ENCODE data around the gene TNPO2.

TNPO2 gene

DNA sequence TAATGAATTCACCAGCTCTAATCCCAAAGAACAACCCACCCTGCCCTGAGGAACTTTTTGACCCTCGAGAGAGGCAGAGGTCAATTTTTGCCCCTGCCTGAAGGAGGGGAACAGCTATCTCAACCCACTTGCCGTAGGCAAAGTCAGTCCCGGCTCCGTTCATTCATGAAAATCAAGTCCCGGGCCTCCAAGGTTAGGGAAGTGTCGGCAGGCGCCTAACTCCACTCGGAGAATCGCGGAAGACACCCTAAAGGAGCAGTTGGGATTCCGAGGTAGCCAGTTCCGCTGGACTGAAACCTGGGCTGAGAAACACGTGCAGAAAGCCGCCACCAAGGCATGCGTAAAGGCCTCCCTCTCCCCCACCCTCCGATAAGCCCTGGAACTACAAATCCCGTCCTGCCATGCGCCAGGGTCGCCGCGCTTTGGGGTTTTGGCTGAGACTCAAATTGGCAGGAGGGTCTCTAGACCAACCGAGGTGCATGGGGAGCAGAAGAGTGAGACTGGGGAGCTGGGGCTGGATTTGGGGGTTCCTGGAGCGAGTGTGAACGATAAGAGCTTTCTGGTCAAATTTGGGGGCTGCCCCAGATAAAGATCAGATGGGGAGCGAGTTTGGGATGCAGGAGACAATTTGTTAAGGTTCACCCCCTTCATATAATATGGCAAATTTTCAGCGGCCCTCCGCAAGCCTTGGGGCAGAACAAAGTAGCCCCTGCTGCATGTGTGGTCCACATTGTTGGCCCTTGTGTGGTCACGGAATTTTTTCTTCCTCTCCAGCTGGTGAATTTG is at the start of gene TNPO2:
TSS of gene TNPO2 (minus strand) at position 292 of the 786 bp plus-strand sequence. CDS start 2,955 bp downstream, outside the sequence.
- peak; percentile 52 for DNase-seq

DNA sequence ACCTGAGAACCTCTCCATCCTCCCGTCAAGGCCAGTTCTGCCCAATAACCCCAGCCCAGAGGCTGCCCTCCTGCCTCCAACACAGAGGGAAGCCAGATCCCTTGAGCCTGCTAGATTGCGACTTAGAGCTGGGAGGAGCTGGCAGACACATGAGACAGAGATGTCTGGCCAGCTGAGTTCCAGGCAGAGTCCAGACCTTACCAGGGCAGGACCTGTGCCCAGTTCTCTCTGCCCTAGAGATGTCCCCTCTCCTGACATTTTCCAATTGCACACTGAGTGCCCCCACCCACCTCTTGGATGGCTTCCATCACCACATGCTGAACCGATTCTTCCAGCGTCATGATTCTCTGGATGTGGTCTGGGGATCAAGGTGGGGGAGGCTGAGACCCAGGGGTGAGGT is 48.6 kb upstream of the TNPO2 start:
- no peak for DNase-seq

DNA sequence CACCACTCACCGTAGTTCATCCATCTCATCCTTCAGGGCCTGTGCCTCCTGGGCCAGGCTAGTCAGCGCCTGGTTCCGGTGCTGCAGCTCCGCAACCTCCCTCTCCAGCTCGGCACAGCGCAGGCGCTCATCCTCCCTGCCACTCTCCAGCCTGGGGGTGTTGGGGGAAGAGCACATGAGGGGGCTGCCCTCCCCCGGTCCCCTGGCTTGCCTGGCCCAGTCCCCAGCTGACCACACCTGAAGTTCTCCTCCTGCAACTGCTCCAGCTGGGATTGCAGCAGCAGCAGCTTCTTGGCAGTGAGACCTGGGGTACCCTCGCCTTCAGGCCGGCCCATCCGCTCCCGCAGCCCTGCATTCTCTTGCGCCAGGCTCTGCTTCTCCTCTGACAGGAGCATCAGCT is 47.2 kb upstream of the TNPO2 start:
- no peak for DNase-seq

DNA sequence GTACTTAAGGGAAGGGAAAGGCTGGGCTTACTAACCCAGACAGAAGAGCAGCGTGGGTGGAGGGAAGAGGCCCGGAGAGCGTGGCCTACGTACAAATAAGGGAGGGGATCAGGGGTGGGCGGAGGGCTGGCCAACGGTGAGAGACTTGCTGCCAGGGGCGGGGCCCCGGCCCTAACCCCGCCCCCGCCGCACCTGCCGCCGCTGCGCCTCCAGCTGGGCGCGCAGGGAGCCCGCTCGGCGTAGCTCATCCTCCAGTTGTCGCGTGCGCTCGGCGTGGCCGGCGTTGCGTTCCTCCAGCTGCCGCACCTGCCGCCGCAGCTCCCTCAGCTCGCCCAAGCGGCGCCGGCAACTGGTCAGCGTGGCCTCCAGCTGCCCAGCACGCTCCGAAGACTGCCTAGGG is 46.0 kb upstream of the TNPO2 start:
- no peak for DNase-seq

DNA sequence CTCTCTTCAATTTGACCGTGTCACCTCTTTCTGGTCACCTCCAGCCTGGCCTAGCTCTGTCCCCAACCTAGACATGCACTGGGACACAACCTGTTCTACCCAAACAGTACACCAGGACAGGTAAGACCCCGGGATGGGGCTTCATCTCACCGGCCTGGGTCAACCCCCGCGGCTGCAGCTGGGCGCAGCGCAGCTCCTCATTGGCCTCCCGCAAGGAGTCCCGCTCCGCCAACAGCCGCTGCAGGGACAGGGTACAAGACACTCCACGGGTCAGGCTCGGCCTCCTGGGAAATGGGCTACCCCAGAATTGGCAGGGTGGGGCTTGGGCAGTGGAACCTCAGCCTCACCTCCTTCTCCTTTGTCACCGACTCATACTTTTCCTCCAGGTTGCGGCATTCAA is 43.9 kb upstream of the TNPO2 start:
- no peak for DNase-seq

DNA sequence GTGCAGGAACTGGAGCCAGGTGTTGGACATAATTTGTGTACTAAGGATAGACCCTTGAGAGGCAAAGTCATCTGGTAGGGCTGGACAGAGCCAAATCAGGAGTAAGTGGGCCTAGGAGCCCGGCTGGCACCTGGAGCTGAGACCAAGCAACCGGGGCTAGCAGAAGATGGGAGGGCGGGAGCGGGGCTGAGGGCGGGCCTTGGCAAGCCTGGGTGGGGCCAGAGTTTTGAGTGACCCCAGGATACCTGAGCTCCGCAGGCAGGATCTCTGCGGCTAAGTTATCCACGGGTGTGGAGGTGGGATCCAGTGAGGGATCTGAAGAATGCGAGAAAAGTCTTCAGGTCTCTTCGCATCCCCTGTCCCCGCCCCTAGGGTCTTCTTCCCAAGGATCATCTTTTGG is 43.4 kb upstream of the TNPO2 start:
- DNase-seq: no peak

DNA sequence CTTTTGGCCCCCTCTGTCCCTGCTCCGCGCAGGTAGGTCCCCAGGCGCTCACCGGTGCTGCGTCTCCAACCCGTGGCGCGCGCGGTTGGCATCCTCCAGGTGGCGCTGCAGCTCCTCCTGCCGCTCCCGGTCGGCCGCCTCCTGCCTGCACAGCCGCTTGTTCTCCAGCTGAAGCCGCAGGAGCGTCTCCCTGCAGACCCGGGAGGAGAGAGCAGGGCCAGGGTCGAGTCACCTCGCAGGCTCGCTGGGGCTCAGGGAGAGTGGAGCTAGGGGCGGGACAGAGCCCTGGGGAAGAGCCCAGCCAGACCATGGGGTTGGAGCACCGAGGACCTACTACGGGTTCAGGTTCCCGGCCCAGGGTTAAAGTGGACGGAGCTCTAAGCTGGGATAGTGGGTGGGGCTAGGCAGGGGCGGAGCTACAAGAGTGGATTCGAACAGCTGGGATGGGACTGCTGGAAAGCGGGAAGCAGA is 42.4 kb upstream of the TNPO2 start:
- DNase-seq: peak; percentile 58

DNA sequence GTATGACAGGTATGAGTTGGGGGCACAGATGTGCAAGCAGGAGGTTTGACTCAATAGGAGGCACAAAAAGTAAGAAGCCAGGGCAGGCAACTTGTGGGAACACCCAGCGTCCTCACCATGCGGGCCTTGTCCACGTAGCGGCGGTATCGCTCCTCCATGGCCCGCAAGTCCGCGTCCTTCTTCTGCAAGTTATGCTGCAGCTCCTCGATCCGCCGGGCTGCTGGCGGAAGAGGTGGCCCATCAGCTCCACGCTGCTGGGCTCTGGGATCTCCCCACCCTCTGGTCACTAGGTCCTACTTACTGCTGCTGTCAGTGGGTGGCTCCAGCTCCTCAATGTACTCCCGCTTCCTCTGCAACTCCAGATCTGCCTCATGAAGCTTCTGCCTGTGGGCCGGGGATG is 41.0 kb upstream of the TNPO2 start:
- DNase-seq: no peak

DNA sequence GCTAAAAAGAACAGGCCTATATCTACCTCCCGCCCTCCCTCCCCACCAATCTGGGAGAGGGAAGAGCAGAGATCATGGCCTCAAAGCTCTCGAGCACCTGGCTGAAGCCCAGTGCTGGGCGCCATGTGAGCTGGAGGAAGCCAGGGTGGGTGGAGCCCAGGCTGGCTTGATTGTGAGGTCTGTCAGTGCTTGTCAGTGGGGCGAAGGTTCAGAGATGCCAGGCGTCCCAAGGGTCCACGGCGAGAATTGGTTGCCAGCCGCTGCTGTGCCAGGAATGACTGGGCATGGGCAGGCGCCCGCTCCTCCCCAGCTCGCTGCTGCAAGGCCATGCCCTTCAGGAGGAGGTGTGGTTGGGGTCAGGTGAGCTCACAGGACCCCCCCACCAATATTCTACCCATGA is 39.4 kb upstream of the TNPO2 start:
- DNase-seq: no peak

DNA sequence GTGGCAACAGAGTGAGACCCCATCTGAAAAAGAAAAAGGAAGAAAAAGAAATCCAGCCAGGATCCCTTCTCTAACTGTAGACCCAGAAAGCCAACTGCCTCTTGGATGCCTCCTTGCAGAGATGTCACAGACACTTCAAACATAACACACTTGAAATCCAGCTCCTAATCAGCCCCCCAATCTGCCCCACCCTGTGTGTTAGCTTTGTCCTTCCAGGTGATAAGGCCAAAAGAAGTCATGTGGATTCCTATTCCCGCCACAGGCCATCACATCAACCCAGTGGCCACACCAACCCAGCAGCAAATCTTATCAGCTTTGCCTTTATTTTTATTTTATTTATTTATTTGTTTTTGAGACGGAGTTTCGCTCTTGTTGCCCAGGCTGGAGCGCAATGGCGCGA is 36.0 kb upstream of the TNPO2 start:
- DNase-seq: no peak

DNA sequence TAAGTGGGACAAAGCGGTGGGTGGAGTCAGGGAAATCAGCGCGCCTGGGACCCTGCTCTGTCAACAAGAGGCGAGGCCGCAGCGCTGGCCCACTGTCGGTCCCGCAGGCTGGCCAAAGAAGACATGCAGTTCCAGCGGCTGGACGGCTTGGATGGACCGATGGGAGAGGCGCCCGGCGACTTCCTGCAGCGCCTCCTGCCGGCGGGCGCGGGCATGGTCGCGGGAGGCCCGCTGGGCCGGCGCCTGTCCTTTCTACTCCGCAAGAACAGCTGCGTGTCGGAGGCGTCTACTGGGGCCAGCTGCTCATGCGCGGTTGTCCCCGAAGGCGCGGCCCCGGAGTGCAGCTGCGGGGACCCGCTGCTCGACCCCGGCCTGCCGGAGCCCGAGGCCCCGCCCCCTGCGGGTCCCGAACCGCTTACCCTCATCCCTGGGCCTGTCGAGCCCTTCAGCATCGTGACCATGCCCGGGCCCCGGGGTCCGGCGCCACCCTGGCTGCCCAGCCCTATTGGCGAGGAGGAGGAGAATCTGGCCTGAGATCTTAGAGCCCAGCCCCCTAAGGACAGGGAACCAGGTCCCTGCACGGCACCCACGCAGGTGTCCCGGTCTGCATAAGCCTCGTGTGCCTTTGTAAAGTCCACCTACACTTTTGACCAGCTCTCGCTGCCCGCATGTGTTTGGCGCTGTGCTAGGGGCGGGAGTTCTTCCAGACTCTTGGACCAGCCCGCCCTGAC is 34.0 kb upstream of the TNPO2 start:
- DNase-seq: peak; percentile 47

DNA sequence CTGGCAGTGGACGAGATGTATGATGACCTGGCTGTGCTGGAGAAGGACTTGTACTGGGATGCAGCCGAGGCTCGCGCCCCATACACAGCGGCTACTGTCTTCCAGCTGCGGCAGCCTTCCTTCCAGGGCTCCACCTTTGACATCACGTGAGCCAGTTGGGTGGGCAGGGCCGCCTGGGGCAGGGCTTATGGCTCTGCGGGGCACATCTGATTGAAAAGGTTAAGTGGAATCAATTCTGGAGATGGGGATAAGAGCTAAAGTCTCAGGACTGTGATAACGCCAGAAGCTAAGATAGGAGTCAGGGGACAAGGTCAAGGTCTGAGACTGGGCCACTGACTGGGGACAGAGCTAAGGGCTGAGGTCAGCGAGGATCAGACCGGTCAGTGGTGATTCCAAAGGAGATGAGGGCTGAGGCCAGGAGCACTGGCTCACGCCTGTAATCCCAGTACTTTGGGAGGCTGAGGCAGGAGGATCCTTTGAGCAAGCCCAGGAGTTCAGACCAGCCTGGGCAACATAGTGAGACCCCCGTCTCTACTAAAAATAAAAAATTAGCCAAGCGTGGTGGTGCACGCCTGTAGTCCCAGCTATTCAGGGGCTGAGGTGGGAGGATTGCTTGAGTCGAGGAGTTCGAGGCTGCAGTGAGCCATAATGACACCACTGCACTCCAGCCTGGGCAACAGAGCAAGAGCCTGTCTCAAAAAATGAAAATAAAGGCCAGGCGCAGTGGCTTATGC is 32.6 kb upstream of the TNPO2 start:
- DNase-seq: no peak

DNA sequence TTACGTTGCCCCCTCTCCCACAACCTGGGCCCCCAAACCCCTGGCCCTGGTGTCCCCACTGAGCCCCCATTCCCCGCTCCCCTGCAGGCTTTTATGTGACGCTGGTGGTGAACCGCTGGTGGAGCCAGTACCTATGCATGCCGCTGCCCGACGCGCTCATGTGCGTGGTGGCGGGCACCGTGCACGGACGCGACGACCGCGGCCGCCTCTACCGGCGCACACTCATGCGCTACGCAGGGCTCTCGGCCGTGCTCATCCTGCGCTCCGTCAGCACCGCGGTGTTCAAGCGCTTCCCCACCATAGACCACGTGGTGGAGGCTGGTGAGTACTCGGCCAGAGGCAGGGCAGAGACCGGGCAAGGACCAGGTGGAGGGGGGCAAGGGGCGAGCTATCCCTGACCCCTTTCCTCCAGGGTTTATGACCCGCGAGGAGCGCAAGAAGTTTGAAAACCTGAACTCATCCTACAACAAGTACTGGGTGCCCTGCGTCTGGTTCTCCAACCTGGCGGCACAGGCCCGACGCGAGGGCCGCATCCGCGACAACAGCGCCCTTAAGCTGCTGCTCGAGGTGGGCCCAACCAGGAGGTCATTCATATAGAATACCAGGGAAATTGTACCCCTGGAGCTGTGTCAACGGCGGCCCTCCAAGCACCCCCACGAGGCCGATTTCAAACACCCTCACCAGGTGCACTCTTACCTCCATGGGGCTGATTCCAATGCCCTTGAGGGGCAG is 30.9 kb upstream of the TNPO2 start:
- DNase-seq: no peak

DNA sequence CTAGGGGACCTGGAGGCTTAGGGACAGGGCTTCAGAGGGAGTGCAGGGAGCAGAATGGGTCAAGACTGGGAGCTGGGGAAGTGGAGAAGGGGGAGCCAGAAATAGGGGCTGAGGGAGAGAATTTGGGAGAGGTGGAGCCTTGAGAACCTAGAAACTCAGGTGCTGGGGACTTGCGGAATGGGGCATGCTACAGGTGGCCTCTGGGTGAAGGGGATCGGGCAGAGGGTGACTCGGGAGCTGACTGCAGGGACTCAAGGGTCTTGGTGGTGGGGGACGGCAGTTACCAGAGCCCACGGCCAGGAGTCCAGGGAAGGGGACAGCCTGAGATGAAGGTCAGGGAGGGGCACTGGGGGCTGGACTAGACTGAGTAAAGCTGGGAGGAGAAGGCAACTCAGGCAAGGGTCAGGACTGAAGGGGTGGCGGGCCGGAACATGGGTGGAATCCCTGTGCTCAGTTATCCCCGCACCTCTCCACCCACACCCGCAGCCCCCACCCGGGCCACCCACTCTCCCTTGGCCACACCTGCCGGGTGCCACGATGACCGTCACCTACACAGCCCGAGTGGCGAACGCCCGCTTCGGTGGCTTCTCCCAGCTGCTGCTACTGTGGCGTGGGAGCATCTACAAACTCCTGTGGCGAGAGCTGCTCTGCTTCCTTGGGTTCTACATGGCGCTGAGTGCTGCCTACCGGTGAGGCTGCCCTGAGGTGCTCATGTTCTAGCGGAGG is 28.5 kb upstream of the TNPO2 start:
- DNase-seq: no peak

DNA sequence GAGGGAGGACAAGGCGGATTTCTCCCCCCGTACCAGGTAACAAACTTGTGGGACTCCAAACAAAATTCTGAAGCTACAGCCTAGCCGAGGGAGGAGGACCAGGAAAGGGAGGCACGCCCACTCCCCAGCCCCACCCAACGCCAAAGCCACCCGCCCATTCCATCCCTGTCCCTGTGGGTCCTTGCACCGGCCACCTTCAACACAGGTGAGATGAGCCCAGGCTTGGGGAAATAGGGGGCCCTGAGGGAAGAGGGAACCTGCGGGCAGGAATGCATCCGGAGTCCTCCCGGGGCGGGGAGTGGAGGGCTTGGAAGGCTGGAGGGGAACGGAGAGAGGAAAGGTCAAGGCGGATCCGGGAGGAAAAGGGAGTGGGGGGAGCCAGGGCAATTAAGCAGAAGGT is 27.9 kb upstream of the TNPO2 start, which contains the start of gene BEST2:
TSS of gene BEST2 (plus strand) at position 157 of the 400 bp plus-strand sequence. CDS start 802 bp downstream, outside the sequence.
- DNase-seq: no peak

DNA sequence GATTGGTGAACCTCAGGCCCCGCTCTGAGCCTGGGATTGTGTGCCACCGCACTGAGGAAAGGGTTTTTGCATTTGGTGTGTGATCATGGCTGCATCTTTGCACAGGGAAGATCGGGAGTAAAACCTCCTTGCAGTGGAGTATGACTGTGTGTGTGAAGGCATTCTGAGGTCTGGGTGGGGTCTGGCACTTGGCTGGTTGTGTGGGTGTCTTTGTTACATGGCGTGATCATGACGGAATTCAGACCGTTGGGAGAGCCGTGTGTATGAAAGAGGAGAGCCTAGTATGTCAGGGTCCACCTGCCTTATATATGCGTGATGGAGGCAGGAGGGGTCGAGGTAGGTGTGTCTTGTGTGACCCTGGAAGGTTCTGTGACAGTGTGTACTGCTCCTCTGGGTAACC is 27.1 kb upstream of the TNPO2 start:
- DNase-seq: no peak

DNA sequence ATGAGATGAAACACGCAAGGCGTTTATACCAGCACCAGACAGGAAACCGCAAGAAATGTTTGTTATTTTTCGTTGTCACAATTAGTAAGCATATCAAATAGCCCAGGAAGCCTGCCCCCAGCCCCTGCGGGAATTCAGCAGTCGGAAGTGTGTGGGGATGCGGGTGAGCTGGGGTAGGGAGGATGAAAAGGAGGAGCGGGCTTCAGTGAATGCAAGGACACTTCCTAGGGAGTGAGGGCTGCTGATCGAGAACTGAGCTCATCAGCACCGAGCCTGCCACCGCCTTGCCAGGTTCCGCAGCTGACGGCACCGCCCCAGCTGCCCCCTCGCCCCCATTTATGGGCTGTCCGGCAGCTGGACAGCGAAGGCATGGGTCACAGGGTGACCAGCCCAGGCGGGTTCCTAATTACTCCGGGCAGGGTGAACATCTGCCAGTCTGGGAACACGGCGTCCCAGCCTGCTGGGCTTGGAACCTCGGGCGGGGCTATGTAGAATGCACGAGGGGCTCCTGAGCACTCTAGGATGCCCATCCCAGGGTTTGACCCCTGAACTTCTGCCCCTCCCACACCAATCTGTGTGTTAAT is 26.3 kb upstream of the TNPO2 start:
- no peak for DNase-seq

DNA sequence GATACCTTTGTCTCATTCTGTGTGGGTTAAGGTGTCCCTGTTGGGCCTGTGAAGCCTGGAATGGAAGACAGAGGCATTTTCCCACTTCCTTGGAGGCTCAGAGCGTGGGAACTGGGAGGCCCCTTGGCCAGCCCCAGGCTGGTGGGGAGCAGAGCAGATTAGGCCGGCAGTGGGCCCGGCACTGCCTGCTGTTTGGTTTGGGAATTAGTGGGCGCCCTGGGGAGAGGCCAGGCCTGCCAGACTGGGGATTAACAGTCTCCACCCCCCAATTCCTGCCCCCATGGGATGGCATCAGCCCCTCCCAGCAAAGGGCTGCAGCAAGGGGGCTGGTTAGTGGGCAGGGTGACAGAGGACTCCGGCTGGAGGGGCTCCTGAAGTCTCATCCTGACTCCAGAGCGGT is 24.8 kb upstream of the TNPO2 start:
- no peak for DNase-seq

DNA sequence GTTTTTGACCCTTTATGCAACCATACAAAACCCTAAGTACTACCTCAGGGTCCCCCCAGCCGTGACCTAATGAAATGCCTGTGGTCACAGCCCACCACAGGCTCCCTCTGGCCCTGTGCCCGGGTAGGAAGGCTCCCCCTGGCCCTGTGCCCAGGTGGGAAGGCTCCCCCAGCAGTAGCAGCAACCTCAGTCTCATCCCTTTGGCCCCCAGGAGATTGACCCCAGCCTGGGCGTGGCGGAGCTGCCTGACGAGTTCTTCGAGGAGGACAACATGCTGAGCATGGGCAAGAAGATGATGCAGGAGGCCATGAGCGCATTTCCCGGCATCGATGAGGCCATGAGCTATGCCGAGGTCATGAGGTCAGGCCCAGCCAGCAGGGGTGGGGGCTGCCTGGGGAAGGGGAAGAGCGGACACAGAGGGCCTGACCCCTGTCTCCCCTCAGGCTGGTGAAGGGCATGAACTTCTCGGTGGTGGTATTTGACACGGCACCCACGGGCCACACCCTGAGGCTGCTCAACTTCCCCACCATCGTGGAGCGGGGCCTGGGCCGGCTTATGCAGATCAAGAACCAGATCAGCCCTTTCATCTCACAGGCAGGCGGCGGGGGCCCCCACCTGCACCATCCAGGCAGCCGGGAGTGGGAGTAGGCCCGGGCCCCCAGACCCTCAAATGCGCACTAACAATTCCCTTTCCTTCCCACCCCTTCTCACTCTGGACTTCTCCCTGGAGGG is 21.6 kb upstream of the TNPO2 start:
- DNase-seq: no peak

DNA sequence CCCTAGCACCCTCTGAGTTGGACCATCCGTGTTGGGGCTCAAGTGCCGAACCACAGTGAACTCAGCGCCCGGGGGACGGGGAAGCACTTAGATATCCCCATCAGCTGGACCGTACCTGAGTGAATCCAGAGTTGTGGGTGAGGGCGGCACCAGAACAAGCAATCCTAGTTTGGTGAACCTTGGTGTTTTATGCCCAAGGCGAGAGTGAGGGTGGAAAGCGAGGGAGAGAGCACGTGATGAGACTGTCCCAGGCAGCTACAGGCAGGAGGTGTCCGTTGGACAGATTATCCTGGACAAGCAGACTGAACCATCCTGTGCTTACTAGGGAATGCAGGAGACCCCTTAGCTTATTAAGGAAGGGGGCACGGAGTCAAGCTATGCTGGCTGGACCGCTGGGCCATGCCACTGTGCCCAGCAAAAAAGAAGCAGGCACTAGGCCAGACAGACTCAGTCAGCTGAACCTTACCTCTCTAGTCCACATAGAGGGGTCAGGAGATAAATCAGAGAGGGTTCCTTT is 14.2 kb upstream of the TNPO2 start:
- no peak for DNase-seq
